MM.1S (cell line): ENCODE measurements around the gene NRP2.

Experiments used
- DNase-seq: peaks from one replicate; pipeline ENCODE4 v3.0.0-alpha.2; 2015
- H2AFZ ChIP-seq: fragments of 300-600 bp; sonication (generic); 2 replicates; pipeline ENCODE4 v1.6.0; 2016; ENCODE audit warnings: antibody characterized with exemption, low read length
- H3F3A ChIP-seq: fragments of 300-600 bp; sonication (generic); 2 replicates; pipeline ENCODE4 v1.6.1; 2016; ENCODE audit warnings: mild to moderate bottlenecking, antibody characterized with exemption, low read length, moderate library complexity, mixed read lengths; ENCODE audit not compliant: insufficient read depth
- H3K27ac ChIP-seq: fragments of 300-600 bp; sonication (generic); 2 replicates; pipeline ENCODE4 v1.5.1; 2016; ENCODE audit warnings: mild to moderate bottlenecking, low read length
- H3K27me3 ChIP-seq: fragments of 300-600 bp; sonication (generic); replicated peaks from 2 replicates; pipeline ENCODE4 v1.6.0; 2016; ENCODE audit warnings: low read length; ENCODE audit not compliant: insufficient read depth
- H3K36me3 ChIP-seq: fragments of 300-600 bp; sonication (generic); replicated peaks from 2 replicates; pipeline ENCODE4 v1.6.1; 2016; ENCODE audit warnings: mild to moderate bottlenecking, low read length, mixed read lengths; ENCODE audit not compliant: insufficient read depth
- H3K4me1 ChIP-seq: fragments of 300-600 bp; sonication (generic); 2 replicates; pipeline ENCODE4 v1.6.1; 2016; ENCODE audit warnings: low read length, mixed read lengths
- H3K4me2 ChIP-seq: fragments of 300-600 bp; sonication (generic); 2 replicates; pipeline ENCODE4 v1.6.0; 2016; ENCODE audit warnings: low read depth, low read length
- H3K4me3 ChIP-seq: fragments of 300-600 bp; sonication (generic); 2 replicates; pipeline ENCODE4 v1.5.1; 2016; ENCODE audit warnings: low read length, mixed read lengths
- H3K79me2 ChIP-seq: fragments of 300-600 bp; sonication (generic); 2 replicates; pipeline ENCODE4 v1.6.1; 2016; ENCODE audit warnings: mixed run types, low read length, mixed read lengths
- H3K9ac ChIP-seq: fragments of 300-600 bp; sonication (generic); 2 replicates; pipeline ENCODE4 v1.6.1; 2016; ENCODE audit warnings: low read length, mixed read lengths
- H3K9me2 ChIP-seq: fragments of 300-600 bp; sonication (generic); replicated peaks from 2 replicates; pipeline ENCODE4 v1.6.1; 2016; ENCODE audit warnings: mild to moderate bottlenecking, low read length, mixed read lengths; ENCODE audit not compliant: insufficient read depth
- H3K9me3 ChIP-seq: fragments of 300-600 bp; sonication (generic); replicated peaks from 2 replicates; pipeline ENCODE4 v1.6.1; 2016; ENCODE audit warnings: mild to moderate bottlenecking, low read length, mixed read lengths; ENCODE audit not compliant: insufficient read depth
- H4K20me1 ChIP-seq: fragments of 300-600 bp; sonication (generic); 2 replicates; pipeline ENCODE4 v1.6.1; 2016; ENCODE audit warnings: mild to moderate bottlenecking, low read length, moderate library complexity, mixed read lengths; ENCODE audit not compliant: insufficient read depth
- CTCF ChIP-seq: fragments of 300-600 bp; sonication (generic); IDR thresholded peaks from 2 replicates; pipeline ENCODE4 v1.5.1; 2016; ENCODE audit warnings: antibody characterized with exemption, low read length, mixed read lengths
- EZH2 ChIP-seq: fragments of 300-600 bp; sonication (generic); optimal IDR thresholded peaks from 2 replicates; pipeline ENCODE3; 2017; ENCODE audit warnings: low read depth, mild to moderate bottlenecking, antibody characterized with exemption, low read length, mixed read lengths
- EZH2phosphoT487 ChIP-seq: fragments of 300-600 bp; sonication (generic); IDR thresholded peaks from 2 replicates; pipeline ENCODE4 v1.6.1; 2018; ENCODE audit warnings: antibody characterized with exemption, low read length

The NRP2 gene

GRCh38 chr2:205751569-205752031 is 69.3 kb downstream of the NRP2 start:
- Histone ChIP-seq H3K9ac (no peak overlapping the region), H3K4me1 (no peaks in the 10 kb centered on the region), H3K36me3 (no peaks in the 10 kb centered on the region), H3K4me2 (no peak overlapping the region), H3K9me2 (no peaks in the 10 kb centered on the region), H3K27ac (no peak overlapping the region), H2AFZ (no peak overlapping the region), H3K79me2 (no peaks in the 10 kb centered on the region), H3K9me3 (no peaks in the 10 kb centered on the region), H3K27me3 (no peaks in the 10 kb centered on the region), H3K4me3 (no peak overlapping the region), H3F3A (no peaks in the 10 kb centered on the region), H4K20me1 (no peaks in the 10 kb centered on the region)
- DNase-seq = no peak
- TF ChIP-seq EZH2 = no peak
- no peak for TF ChIP-seq CTCF
- no peak for TF ChIP-seq EZH2phosphoT487

GRCh38 chr2:205752296-205752820 is 70.1 kb downstream of the NRP2 start:
- Histone ChIP-seq H3K4me3 (no peak overlapping the region), H3F3A (no peaks in the 10 kb centered on the region), H3K27ac (no peak overlapping the region), H3K36me3 (no peaks in the 10 kb centered on the region), H3K4me2 (no peak overlapping the region), H4K20me1 (no peaks in the 10 kb centered on the region), H3K79me2 (no peaks in the 10 kb centered on the region), H2AFZ (no peak overlapping the region), H3K4me1 (no peaks in the 10 kb centered on the region), H3K27me3 (no peaks in the 10 kb centered on the region), H3K9me3 (no peaks in the 10 kb centered on the region), H3K9me2 (no peaks in the 10 kb centered on the region), H3K9ac (no peak overlapping the region)
- no peak for DNase-seq
- TF ChIP-seq CTCF = no peak
- no peak for TF ChIP-seq EZH2
- TF ChIP-seq EZH2phosphoT487 = no peak

GRCh38 chr2:205752924-205753323 is 70.6 kb downstream of the NRP2 start:
- H3K27me3 ChIP-seq = no peaks in the 10 kb centered on the region
- no peaks in the 10 kb centered on the region for H3K36me3 ChIP-seq
- H3K9ac ChIP-seq = no peak overlapping the region
- H3K4me3 ChIP-seq = no peak overlapping the region
- H3K27ac ChIP-seq = no peak overlapping the region
- H3K4me2 ChIP-seq = no peak overlapping the region
- H3K4me1 ChIP-seq = no peaks in the 10 kb centered on the region
- no peaks in the 10 kb centered on the region for H4K20me1 ChIP-seq
- H2AFZ ChIP-seq = no peak overlapping the region
- no peaks in the 10 kb centered on the region for H3K79me2 ChIP-seq
- H3K9me3 ChIP-seq = no peaks in the 10 kb centered on the region
- no peaks in the 10 kb centered on the region for H3F3A ChIP-seq
- H3K9me2 ChIP-seq = no peaks in the 10 kb centered on the region
- no peak for DNase-seq
- TF ChIP-seq EZH2phosphoT487 (no peak), EZH2 (no peak), CTCF (no peak)
